IMR-90 (cell line): ENCODE measurements around the gene CENPM. TPM values are rescaled to one million over a fixed set of nuclear protein-coding genes. Genes with fewer than 3 reads are reported as not detected.

Experiments
- ATAC-seq: fragments of 200-7000 bp; cut with Tn5 transposase; 2 replicates; pipeline ENCODE4 v1.9.1; 2020; ENCODE audit warnings: low read depth, mild to moderate bottlenecking, moderate library complexity
- BruUV-seq: library from RNA; stranded (reverse); fragments of 400-500 nt; replicated peaks from 2 replicates; lab custom pipeline; 2021; lab: Mats Ljungman, UMichigan
- CTCF ChIA-PET: fragments of 300-600 bp; formaldehyde crosslinking; extraction: SDS; loops from one replicate; lab custom pipeline; 2021; ENCODE audit warnings: antibody characterized with exemption; lab: Yijun Ruan, JAX
- POLR2A ChIA-PET: fragments of 300-600 bp; sonication (Branson Sonifier 250); formaldehyde crosslinking; loops from one replicate; lab custom pipeline; 2022; ENCODE audit warnings: antibody characterized with exemption; ENCODE audit not compliant: unreplicated experiment; lab: Charles Lee
- DNase-seq: peaks from one replicate; pipeline ENCODE4 v3.0.0; 2013
- H2AFZ ChIP-seq: replicated peaks from 2 replicates; pipeline ENCODE3; 2013; ENCODE audit warnings: low read length, mild to moderate bottlenecking; ENCODE audit not compliant: poor library complexity
- H2AK5ac ChIP-seq: 2 replicates; pipeline ENCODE4 v1.6.1; 2013; ENCODE audit warnings: low read depth, low read length, inconsistent platforms
- H2AK9ac ChIP-seq: replicated peaks from 2 replicates; pipeline ENCODE3; 2013; ENCODE audit warnings: mild to moderate bottlenecking, low read depth, low read length, moderate library complexity; ENCODE audit not compliant: poor library complexity
- H2BK120ac ChIP-seq: 2 replicates; pipeline ENCODE4 v1.6.1; 2013; ENCODE audit warnings: low read depth, low read length, inconsistent platforms
- H2BK15ac ChIP-seq: 3 replicates; pipeline ENCODE4 v1.6.1; 2013; ENCODE audit warnings: low read depth, low read length, inconsistent platforms
- H2BK20ac ChIP-seq: 2 replicates; pipeline ENCODE4 v1.6.1; 2013; ENCODE audit warnings: low read depth, mild to moderate bottlenecking, inconsistent platforms, low read length, moderate library complexity
- H2BK5ac ChIP-seq: 2 replicates; pipeline ENCODE4 v1.6.1; 2013; ENCODE audit warnings: mild to moderate bottlenecking, low read depth, low read length, inconsistent platforms; ENCODE audit not compliant: poor library complexity, severe bottlenecking
- H3K14ac ChIP-seq: replicated peaks from 2 replicates; pipeline ENCODE4 v1.6.1; 2013; ENCODE audit warnings: low read depth, low read length, inconsistent platforms
- H3K18ac ChIP-seq: 2 replicates; pipeline ENCODE4 v1.6.1; 2013; ENCODE audit warnings: low read depth, low read length, control low read depth
- H3K23ac ChIP-seq: 2 replicates; pipeline ENCODE4 v1.6.1; 2013; ENCODE audit warnings: low read depth, low read length, inconsistent platforms
- H3K27ac ChIP-seq: 2 replicates; pipeline ENCODE4 v1.5.1; 2013; ENCODE audit warnings: mild to moderate bottlenecking, control low read depth, low read length; ENCODE audit not compliant: insufficient read depth
- H3K27me3 ChIP-seq: 2 replicates; pipeline ENCODE4 v1.6.1; 2013; ENCODE audit warnings: low read length; ENCODE audit not compliant: control insufficient read depth, insufficient read depth
- H3K36me3 ChIP-seq: 2 replicates; pipeline ENCODE4 v1.6.1; 2013; ENCODE audit warnings: low read length, mixed read lengths; ENCODE audit not compliant: control insufficient read depth, insufficient read depth
- H3K4ac ChIP-seq: 2 replicates; pipeline ENCODE4 v1.6.1; 2013; ENCODE audit warnings: low read depth, low read length, inconsistent platforms
- H3K4me1 ChIP-seq: 2 replicates; pipeline ENCODE4 v1.6.1; 2013; ENCODE audit warnings: low read length, mixed read lengths; ENCODE audit not compliant: control insufficient read depth, insufficient read depth
- H3K4me2 ChIP-seq: 2 replicates; pipeline ENCODE4 v1.6.1; 2013; ENCODE audit warnings: low read depth, mild to moderate bottlenecking, control low read depth, low read length, moderate library complexity
- H3K4me3 ChIP-seq: 2 replicates; pipeline ENCODE4 v1.5.1; 2013; ENCODE audit warnings: low read depth, mild to moderate bottlenecking, control low read depth, low read length, moderate library complexity; ENCODE audit not compliant: insufficient read depth
- H3K56ac ChIP-seq: 2 replicates; pipeline ENCODE4 v1.6.1; 2013; ENCODE audit warnings: low read length, inconsistent platforms; ENCODE audit not compliant: insufficient read depth; ENCODE audit errors: extremely low read depth
- H3K79me1 ChIP-seq, 2 experiments: 2 replicates each; pipeline ENCODE4 v1.6.1; 2013; ENCODE audit warnings: low read length in 2 of 2, inconsistent platforms in 1 of 2, low read depth in 1 of 2
- H3K9ac ChIP-seq: 2 replicates; pipeline ENCODE4 v1.6.1; 2013; ENCODE audit warnings: low read depth, low read length, control low read depth
- H3K9me1 ChIP-seq: 2 replicates; pipeline ENCODE4 v1.6.1; 2013; ENCODE audit warnings: low read length, inconsistent platforms; ENCODE audit not compliant: insufficient read depth
- H3K9me3 ChIP-seq: 2 replicates; pipeline ENCODE4 v1.6.1; 2013; ENCODE audit warnings: low read length; ENCODE audit not compliant: control insufficient read depth, insufficient read depth
- H4K20me1 ChIP-seq: 2 replicates; pipeline ENCODE4 v1.6.1; 2013; ENCODE audit warnings: low read length, inconsistent platforms; ENCODE audit not compliant: insufficient read depth
- H4K5ac ChIP-seq: 2 replicates; pipeline ENCODE4 v1.6.1; 2013; ENCODE audit warnings: mild to moderate bottlenecking, low read depth, low read length, control low read depth
- H4K8ac ChIP-seq, 2 experiments: 2 replicates each; pipeline ENCODE4 v1.6.1; 2013; ENCODE audit warnings: low read depth in 2 of 2, low read length in 2 of 2, control low read depth in 1 of 2, inconsistent platforms in 1 of 2
- H4K91ac ChIP-seq: 2 replicates; pipeline ENCODE4 v1.6.1; 2013; ENCODE audit warnings: low read depth, low read length, inconsistent platforms; ENCODE audit not compliant: insufficient read depth
- ELK1 ChIP-seq: fragments of 150-350 bp; IDR thresholded peaks from 2 replicates; pipeline ENCODE4 v1.6.1; 2016; ENCODE audit warnings: low read depth, mild to moderate bottlenecking, low read length, moderate library complexity, borderline replicate concordance
- MAFK ChIP-seq: IDR thresholded peaks from 2 replicates; pipeline ENCODE4 v1.6.1; 2012; ENCODE audit warnings: low read depth, low read length, improper control_type of control experiment
- MXI1 ChIP-seq: IDR thresholded peaks from 2 replicates; pipeline ENCODE4 v1.6.1; 2012; ENCODE audit warnings: low read depth, mild to moderate bottlenecking, low read length, moderate library complexity, borderline replicate concordance
- RFX5 ChIP-seq: IDR thresholded peaks from 2 replicates; pipeline ENCODE4 v1.8.0; 2012; ENCODE audit warnings: low read depth, mild to moderate bottlenecking, low read length, moderate library complexity
- WGBS, 2 experiments: methylation state at CpG; one replicate each; pipeline versions ENCODE4 v1.1.5 to v1.1.7; 2013; ENCODE audit warnings: missing lambda C conversion rate in 2 of 2; ENCODE audit not compliant: insufficient read length in 1 of 2; ENCODE audit errors: extremely low coverage in 2 of 2; 5-methylcytosine and 5-hydroxymethylcytosine counted together
- dilution Hi-C: fragments of 300-500 bp; cut with HindIII; formaldehyde crosslinking; loops from one replicate; pipeline ENCODE4 v1.14.3; 2018; ENCODE audit warnings: low sequenced_read_pairs; ENCODE audit not compliant: unreplicated experiment
- in situ Hi-C: fragments of 300-500 bp; cut with MboI; formaldehyde crosslinking; loops from 3 replicates; pipeline ENCODE4 v1.14.3; 2019; ENCODE audit warnings: low sequenced_read_pairs, inconsistent platforms, mixed read lengths
- intact Hi-C: fragments of 100-400 bp; cut with micrococcal nuclease; formaldehyde crosslinking; loops from 2 replicates; pipeline ENCODE4 v1.10.0; 2022
- polyA plus RNA-seq, 3 experiments: library from polyadenylated mRNA; depleted of rRNA; stranded (reverse); fragments of >200 nt; gene quantifications; 2 replicates each; pipeline ENCODE4 v1.2.3, GENCODE V29; 2012; ENCODE audit warnings: low replicate concordance in 1 of 3
- total RNA-seq: library from RNA; depleted of rRNA; stranded (reverse); fragments of >200 nt; gene quantifications from 2 replicates; pipeline ENCODE4 v1.2.3, GENCODE V29; 2012

CENPM gene
- total and polyA plus RNA-seq, 2 of the 4 experiments (the other 2 are of a cell fraction): 18.1 to 20.1 TPM

GRCh38 chr22:41923595-41924276, 23.2 kb downstream of the CENPM start:
- H3K27ac ChIP-seq: no peak overlapping the region
- no peak overlapping the region for H3K18ac ChIP-seq
- no peak overlapping the region for H2AK9ac ChIP-seq
- H3K4me2 ChIP-seq: no peak overlapping the region
- dilution Hi-C loops: no loop called here
- no TSS peak for BruUV-seq
- H4K5ac ChIP-seq: no peak overlapping the region
- POLR2A ChIA-PET: no interaction called here
- H4K8ac ChIP-seq: no peak overlapping the region
- H3K79me1 ChIP-seq: no peaks in the 10 kb centered on the region
- H3K27me3 ChIP-seq: peaks cover 23% of the 10 kb centered on the region
- no peak overlapping the region for H2AFZ ChIP-seq
- no peak overlapping the region for H4K91ac ChIP-seq
- intact Hi-C loops: no loop called here
- no peak for ATAC-seq
- no peaks in the 10 kb centered on the region for H3K4me1 ChIP-seq
- H3K23ac ChIP-seq: no peak overlapping the region
- H2BK5ac ChIP-seq: no peak overlapping the region
- in situ Hi-C loops: no loop called here
- no peaks in the 10 kb centered on the region for H3K36me3 ChIP-seq
- DNase-seq: no peak
- H3K4ac ChIP-seq: no peak overlapping the region
- H3K4me3 ChIP-seq: no peak overlapping the region
- H2BK120ac ChIP-seq: no peak overlapping the region
- no peak overlapping the region for H2AK5ac ChIP-seq
- H3K9ac ChIP-seq: no peak overlapping the region
- TF ChIP-seq MAFK: no peak
- TF ChIP-seq ELK1: no peak
- TF ChIP-seq RFX5: no peak
- TF ChIP-seq MXI1: no peak
- no peaks in the 10 kb centered on the region for H3K9me3 ChIP-seq
- H4K20me1 ChIP-seq: no peaks in the 10 kb centered on the region
- no peak overlapping the region for H2BK20ac ChIP-seq
- 64% methylated on average over 2 of the region's 14 CpGs; no CpG with 5 or more reads in 1 of the 2 experiments for WGBS, 2 experiments
- H2BK15ac ChIP-seq: no peak overlapping the region
- no peak overlapping the region; the same call in 1 of the 2 replicates for H3K56ac ChIP-seq
- no peaks in the 10 kb centered on the region for H3K9me1 ChIP-seq
- CTCF ChIA-PET: interaction anchor here (1.3 kb wide), 1 partner anchor 17 kb away, joined by 3 read pairs; no protein-coding TSS in a partner anchor
- no peak overlapping the region for H3K14ac ChIP-seq
